ENCODE measurements around the gene CEP41. TPM values are rescaled to one million over a fixed set of nuclear protein-coding genes. Genes with fewer than 3 reads are reported as not detected.

CEP41 gene, protein sequence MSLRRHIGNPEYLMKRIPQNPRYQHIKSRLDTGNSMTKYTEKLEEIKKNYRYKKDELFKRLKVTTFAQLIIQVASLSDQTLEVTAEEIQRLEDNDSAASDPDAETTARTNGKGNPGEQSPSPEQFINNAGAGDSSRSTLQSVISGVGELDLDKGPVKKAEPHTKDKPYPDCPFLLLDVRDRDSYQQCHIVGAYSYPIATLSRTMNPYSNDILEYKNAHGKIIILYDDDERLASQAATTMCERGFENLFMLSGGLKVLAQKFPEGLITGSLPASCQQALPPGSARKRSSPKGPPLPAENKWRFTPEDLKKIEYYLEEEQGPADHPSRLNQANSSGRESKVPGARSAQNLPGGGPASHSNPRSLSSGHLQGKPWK
- total RNA-seq (1 to 10 TPM; 3.3 to 4.8 TPM), total RNA-seq (2.4 to 23.3 (median 10.2) reads per million in 172 experiments)
- polyA plus RNA-seq (2013, experiment 1 of 2) = 7.5 TPM
- polyA plus RNA-seq (2013, experiment 2 of 2) = 6.7 TPM

DNA sequence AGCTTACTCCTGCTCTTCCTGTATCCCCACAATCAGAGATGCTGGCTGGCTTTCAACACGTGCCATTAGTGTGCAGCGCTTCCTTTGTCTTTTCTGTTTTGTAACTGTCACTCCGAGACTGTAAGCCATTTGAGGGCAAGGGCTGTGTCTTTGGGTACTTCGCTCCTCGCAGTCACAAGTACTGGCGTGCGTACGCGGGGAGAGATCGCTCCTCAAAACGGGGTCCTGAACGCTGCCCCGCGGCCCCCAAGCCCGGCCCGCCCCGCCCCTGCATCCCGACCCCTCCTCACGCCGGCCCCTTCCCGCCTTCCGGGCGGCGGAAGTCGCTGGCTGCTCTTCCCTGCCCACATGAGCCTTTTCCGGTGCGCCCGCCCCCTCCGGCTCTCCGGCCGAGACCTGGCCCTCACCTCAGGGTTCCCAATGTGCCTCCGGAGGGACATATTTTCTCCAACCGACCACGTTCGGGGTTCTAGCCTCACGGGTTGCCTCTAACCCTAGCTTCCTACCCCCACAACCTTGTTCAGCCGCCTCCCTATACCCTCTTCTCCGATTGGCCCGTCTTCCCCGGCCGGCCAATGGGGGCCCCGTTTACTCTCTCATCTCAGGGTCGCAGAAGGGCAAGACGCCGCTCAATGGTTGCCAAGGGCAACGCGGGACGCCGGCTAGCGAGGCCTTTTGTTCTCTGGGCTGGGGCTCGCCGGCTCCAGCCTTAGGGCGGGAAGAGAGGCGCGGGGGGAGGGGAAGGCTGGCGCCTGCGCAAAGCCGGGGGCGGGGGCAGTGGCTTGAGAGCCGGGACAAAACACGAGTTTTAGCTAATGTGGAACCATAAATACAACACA, at the start of gene CEP41:
TSS of gene CEP41 (minus strand) at position 490 of the 839 bp plus-strand sequence. CDS start at position 440, 50 bp downstream.
- POLR2A ChIA-PET = interaction anchor here (0.8 to 2.0 kb wide), 7 partner anchors 12 to 235 kb away, joined by 3 to 7 read pairs (median 4); partner anchors contain the start of gene TMEM209
- peaks cover 13% of the 10 kb centered on the region for H3K4me1 ChIP-seq (ENCODE audit: insufficient read depth, low read length)

DNA sequence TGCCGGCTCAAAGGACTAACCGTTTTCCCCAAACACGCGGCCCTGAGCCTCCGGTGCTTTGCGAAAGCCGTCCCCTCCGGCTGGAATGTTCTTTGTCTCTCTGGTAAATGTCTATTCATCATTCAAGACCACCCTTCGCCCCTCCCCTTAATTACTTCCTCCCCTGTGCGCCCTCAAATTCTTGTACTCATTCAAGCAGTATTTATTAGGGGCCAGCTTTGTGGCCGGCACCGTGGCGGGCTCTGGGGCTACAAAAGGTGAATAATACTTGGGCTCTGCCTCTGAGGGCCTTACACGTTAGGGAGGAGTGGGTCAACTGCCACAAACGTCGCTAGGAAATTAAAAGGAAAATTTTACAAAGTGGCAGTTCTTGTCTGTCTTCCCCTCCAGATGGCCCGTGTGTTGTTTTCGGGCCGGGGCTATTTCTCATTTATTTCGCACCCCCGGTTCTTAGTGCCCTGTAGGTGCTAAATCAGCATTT, 49.5 kb upstream of the CEP41 start:
- Histone ChIP-seq H3K36me3 (ENCODE audit: insufficient read depth, low read length) (no peaks in the 10 kb centered on the region), H3K9me3 (ENCODE audit: control insufficient read depth in 1 of 2, insufficient read depth in 1 of 2, low read length in 2 of 2) (peaks cover 0 to 24% of the 10 kb centered on the region in 2 experiments), H3K4me3 (ENCODE audit: low read length) (no peak overlapping the region), H3K4me1 (ENCODE audit: insufficient read depth, low read length) (peaks cover 43% of the 10 kb centered on the region), H3K27me3 (ENCODE audit: control insufficient read depth in 1 of 2, insufficient read depth in 2 of 2, low read length in 2 of 2) (peaks cover 25 to 29% of the 10 kb centered on the region in 2 experiments), H3K27ac (ENCODE audit: low read depth in 1 of 2, low read length in 2 of 2) (no peak overlapping the region)
- no peak overlapping the region for H3K4me3 Mint-ChIP-seq
- no peak for ATAC-seq (ENCODE audit: poor library complexity)
- no peaks in the 10 kb centered on the region for H3K36me3 Mint-ChIP-seq (ENCODE audit: low read depth)
- H3K4me1 Mint-ChIP-seq (ENCODE audit: low read depth) = peaks cover 29% of the 10 kb centered on the region
- ChIA-PET POLR2A (no interaction called here), CTCF (no interaction called here)
- TF ChIP-seq, protein P1, sequence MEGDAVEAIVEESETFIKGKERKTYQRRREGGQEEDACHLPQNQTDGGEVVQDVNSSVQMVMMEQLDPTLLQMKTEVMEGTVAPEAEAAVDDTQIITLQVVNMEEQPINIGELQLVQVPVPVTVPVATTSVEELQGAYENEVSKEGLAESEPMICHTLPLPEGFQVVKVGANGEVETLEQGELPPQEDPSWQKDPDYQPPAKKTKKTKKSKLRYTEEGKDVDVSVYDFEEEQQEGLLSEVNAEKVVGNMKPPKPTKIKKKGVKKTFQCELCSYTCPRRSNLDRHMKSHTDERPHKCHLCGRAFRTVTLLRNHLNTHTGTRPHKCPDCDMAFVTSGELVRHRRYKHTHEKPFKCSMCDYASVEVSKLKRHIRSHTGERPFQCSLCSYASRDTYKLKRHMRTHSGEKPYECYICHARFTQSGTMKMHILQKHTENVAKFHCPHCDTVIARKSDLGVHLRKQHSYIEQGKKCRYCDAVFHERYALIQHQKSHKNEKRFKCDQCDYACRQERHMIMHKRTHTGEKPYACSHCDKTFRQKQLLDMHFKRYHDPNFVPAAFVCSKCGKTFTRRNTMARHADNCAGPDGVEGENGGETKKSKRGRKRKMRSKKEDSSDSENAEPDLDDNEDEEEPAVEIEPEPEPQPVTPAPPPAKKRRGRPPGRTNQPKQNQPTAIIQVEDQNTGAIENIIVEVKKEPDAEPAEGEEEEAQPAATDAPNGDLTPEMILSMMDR (IDR thresholded peaks at IDR 0.05) = no peak
- intact Hi-C loops (cut with DNase I, micrococcal nuclease) = loop anchor here in 1 of 2 experiments (5.0 kb wide), 1 partner anchor 418 kb away; the partner anchor contains the start of gene KLHDC10
- no peak overlapping the region for H3K27ac Mint-ChIP-seq
- peaks cover 76% of the 10 kb centered on the region for H3K27me3 Mint-ChIP-seq
- DNase-seq = no peak
- no peaks in the 10 kb centered on the region for H3K9me3 Mint-ChIP-seq

More for the DNA sequence above, at the start of gene CEP41:
- TF ChIP-seq, protein P1 (IDR thresholded peaks at IDR 0.05) = no peak
- ATAC-seq (ENCODE audit: poor library complexity) = peak; percentile 95
- peak within 1 kb of the TSS; percentile 58 to 65 for H3K27ac ChIP-seq (ENCODE audit: low read depth in 1 of 2, low read length in 2 of 2)
- Mint-ChIP-seq H3K4me1 (ENCODE audit: low read depth) (peaks cover 59% of the 10 kb centered on the region), H3K27me3 (no peaks in the 10 kb centered on the region), H3K9me3 (no peaks in the 10 kb centered on the region), H3K36me3 (ENCODE audit: low read depth) (peaks cover 6% of the 10 kb centered on the region), H3K27ac (peak within 1 kb of the TSS; percentile 89), H3K4me3 (peak within 1 kb of the TSS; percentile 99)
- no peaks in the 10 kb centered on the region for H3K27me3 ChIP-seq (ENCODE audit: control insufficient read depth in 1 of 2, insufficient read depth in 2 of 2, low read length in 2 of 2)
- H3K9me3 ChIP-seq (ENCODE audit: control insufficient read depth in 1 of 2, insufficient read depth in 1 of 2, low read length in 2 of 2) = no peaks in the 10 kb centered on the region
- no peaks in the 10 kb centered on the region for H3K36me3 ChIP-seq (ENCODE audit: insufficient read depth, low read length)
- DNase-seq = peak; percentile 81 to 95 (median 86)
- CTCF ChIA-PET = interaction anchor here (1.0 kb wide), 1 partner anchor 24 kb away, joined by 3 read pairs; no protein-coding TSS in a partner anchor
- H3K4me3 ChIP-seq (ENCODE audit: low read length) = peak within 1 kb of the TSS; percentile 67
- intact Hi-C loops (cut with DNase I, micrococcal nuclease) = loop anchor here in 1 of 2 experiments (5.0 kb wide), 3 partner anchors 227 to 493 kb away; partner anchors contain the start of genes COPG2, SSMEM1 and TMEM209
